Hypothalamus (tissue), 51 donors: ENCODE measurements around the gene EML5.
A peak's percentile ranks its signal among the peaks of the same experiment; 100 is the strongest.
"Not testable (repeated sequence)": the region's sequence is repeated elsewhere in the genome, so short reads cannot be mapped to it uniquely, and the experiment has no call there.

Experiments
- DNase-seq, 51 donors: peaks; one replicate each; lab custom pipeline; 2025; lab: John Stamatoyannopoulos, UW

EML5 gene

GRCh38 chr14:88804477-88804876, 11.7 kb upstream of the EML5 start:
- no peak for DNase-seq

GRCh38 chr14:88804035-88804434, 11.3 kb upstream of the EML5 start:
- DNase-seq = no peak

DNA sequence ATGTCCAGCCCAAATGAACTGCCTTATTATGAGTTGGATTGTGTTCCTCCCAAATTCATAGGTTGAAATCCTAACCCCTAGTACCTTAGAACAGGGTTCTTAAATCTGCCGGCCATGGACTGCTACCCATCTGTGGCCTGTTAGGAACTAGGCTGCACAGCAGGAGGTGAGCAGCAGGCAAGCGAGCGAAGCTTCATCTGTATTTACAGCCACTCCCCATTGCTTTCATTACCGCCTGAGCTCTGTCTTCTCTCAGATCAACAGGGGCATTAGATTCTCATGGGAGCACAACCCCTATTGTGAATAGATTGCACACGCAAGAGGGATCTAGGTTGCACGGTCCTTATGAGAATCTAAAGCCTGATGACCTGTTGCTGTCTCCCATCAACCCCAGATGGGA, 9.8 kb upstream of the EML5 start:
- no peak for DNase-seq

- DNase-seq = no peak
Observed at GRCh38 chr14:88799522-88799921, 6.8 kb upstream of the EML5 start.

- no peak for DNase-seq
Observed at GRCh38 chr14:88798156-88798555, 5.4 kb upstream of the EML5 start.

DNA sequence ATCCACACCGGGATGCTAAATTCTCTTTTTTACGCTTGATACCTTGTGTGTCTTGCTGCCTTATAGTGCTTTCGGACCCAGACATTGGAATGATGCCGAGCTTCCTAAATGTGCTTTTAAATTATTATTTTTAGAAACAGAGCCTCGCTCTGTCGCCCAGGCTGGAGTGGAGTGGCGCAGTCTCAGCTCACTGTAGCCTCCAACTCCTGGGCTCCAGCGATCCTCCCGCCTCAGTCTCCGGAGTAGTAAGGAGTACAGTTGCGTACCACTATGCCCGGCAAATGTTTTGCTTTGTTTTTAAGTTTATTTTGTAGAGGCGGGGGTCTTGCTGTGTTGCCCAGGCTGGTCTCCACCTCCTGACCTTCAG, 489 bp upstream of the EML5 start:
- peak in 7 of 51 donors; percentile 8 to 46 (median 28) for DNase-seq

GRCh38 chr14:88791629-88792472, 902 bp downstream of the EML5 start:
- DNase-seq = peak in 36 of 51 donors; percentile 5 to 60 (median 34)

DNA sequence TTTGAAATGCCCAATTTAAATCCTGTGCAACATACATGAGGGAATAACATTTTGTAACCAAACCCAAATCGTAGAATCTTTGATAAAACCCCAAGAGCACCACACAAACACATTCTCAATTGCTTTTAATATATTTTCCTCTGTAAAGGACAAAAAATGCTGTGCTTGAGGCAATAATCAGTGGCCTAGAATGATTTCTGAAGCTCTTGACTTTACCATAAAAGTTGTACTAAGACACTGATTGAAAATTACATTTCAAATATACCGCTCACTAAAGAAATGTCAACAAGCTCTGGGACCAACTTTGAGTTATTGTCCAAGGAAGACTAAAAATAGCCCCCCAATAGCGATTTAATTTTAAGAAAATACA, 1.5 kb downstream of the EML5 start:
- DNase-seq = no peak

- DNase-seq = peak in 2 of 51 donors; percentile 6
Observed at GRCh38 chr14:88790501-88791251, 2.1 kb downstream of the EML5 start.

DNA sequence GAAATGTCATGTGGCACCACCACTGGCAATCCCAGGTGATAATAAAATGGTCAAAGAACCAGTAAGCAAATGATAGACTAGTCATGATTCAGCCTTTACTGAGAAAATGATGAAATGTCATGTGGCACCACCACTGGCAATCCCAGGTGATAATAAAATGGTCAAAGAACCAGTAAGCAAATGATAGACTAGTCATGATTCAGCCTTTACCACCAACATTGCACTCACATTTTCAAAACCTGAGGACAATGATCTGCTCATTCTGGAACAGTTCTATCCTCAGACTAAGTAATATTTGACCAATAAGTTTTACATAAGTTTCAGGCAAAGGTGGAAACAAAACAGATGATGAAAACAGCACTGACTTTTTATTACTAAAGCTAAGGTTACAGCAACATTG, 3.2 kb downstream of the EML5 start:
- DNase-seq = not testable (repeated sequence)

DNA sequence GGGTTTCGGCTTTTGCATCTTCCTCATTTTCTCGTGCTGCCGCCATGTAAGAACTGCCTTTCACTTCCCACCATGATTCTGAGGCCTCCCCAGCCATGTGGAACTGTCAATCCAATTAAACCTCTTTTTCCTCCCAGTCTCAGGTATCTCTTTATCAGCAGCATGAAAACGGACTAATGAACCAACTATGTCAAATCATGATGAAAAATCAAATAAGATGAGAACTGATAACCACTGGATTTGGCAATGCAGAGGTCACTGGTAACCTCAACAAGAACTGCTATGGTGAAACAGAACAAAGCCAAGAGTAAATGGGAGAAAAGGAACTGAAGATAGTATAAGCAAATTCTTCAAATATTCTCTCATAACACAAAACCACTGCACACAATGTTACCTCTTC, 6.0 kb downstream of the EML5 start:
- no peak for DNase-seq

DNA sequence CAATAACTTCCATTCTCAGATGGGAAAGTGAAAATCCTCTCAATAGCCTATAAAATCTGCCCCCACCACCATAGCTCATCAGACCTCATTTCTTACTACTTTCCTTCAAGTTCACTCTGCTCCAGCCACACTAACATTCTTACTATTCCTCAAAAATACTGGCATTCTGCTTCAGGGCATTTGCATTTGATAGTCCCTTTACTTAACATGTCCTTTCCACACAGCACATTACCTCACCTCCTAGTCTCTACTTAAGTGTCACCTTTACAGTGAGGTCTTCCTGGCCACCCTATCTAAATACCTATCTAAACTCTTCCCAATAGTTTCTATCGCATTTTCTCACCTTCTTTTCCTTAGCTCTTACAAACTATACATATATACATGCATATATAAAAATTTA, 6.8 kb downstream of the EML5 start:
- DNase-seq = no peak

GRCh38 chr14:88775532-88775931, 17.2 kb downstream of the EML5 start:
- DNase-seq = no peak

GRCh38 chr14:88770736-88771135, 22.0 kb downstream of the EML5 start:
- DNase-seq = no peak

DNA sequence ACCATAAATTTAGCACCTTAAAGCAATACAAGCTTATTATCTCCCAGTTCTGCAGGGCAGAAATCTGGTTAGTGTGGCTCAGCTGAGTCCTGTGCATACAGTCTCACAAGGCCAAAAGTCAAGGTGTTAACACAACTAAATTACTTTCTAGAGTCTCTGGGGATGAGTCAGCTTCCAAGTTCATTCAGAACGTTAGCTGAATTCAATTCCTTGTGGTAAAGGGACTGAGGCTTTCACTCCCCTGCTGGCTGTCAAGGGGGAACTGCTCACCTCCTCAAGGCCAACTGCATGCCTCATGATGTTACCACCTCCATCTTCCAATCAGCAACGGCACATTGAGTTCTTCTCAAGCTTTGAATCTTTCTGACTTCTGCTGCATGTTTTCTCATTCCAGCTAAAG, 27.6 kb downstream of the EML5 start:
- DNase-seq = no peak

DNA sequence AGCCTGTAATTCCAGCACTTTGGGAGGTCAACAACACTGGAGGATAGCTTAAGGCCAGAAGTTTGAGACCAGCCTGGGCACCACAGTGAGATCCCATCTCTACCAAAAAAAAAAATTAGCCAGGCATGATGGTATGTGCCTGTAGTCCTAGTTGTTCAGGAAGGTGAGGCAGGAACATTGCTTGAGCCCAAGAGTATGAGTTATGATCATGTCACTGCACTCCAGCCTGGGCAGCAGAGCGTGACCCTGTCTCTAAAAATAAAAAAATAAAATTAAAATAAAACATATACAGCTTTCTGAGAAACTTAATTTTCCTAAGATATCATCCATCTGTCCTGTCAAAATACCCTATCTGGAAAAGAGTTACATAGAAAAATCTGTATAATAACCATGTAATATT, 38.9 kb downstream of the EML5 start:
- DNase-seq = no peak

DNA sequence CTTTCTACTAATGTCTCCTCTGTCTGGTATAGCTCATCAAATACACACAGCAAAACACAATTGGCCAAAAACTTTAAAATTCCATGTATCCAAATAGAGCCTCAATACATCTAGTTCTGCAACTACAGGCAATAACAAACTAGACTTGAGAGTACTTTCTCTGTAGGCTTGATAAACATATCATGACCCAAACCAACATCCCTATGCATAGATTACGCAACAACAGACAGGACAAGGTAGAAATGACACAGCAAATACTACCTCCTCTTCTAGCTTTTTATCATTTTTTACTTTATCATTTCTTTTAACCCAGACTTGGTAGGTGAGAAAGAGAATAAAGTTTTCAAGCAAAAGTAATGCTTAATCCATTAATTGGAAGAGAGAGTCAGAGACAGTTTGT, 41.8 kb downstream of the EML5 start:
- DNase-seq = no peak

- DNase-seq = no peak
Observed at GRCh38 chr14:88750413-88750812, 42.3 kb downstream of the EML5 start.

DNA sequence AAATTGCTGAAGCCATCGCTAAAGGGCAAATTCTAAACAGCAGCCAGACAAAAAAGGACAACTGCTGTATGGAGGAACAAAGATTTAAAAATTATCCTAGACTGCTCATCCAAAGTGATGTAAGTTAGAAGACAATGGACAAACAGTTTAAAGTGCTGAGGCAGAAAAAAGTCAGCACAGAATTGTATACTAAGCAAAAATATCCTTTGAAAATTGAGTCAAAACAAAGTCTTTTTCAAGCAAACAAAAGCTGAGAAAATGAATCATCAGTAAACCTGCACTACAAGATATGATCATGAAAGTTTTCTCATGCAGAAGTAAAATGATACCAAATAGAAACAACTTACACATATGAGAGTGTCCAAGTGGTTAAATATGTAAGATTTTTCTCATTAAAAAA, 43.6 kb downstream of the EML5 start:
- DNase-seq = no peak

- DNase-seq = no peak
Observed at GRCh38 chr14:88748288-88748687, 44.5 kb downstream of the EML5 start.

DNA sequence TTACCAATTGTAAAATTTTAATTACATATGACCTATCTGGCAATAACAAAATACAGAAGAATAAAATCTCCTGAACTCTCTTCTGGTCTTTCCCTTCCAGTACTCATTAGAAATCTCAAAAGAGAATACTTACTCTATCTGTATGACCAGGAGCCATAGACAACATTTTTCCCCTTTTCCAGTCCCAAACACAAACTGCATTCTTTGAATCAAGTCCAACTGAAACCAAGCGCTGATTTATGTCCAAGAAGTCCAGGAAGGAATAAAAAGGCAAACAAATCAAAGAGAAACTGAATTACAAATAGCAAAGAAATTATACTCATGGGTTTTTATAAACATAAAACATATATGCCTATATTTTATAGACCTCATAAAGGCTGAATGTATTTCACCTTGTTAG, 46.7 kb downstream of the EML5 start:
- no peak for DNase-seq

- DNase-seq = no peak
Observed at GRCh38 chr14:88737245-88737644, 55.5 kb downstream of the EML5 start.
